NT2/D1 (cell line): ENCODE measurements around the gene MAP3K4.

Experiments
- DNase-seq: peaks from one replicate; pipeline ENCODE4 v3.0.0-alpha.2; 2011; ENCODE audit warnings: low read depth, low spot score
- H3K27me3 ChIP-seq: 2 replicates; pipeline ENCODE4 v1.6.0; 2011; ENCODE audit warnings: mild to moderate bottlenecking; ENCODE audit not compliant: insufficient read length, insufficient read depth
- H3K36me3 ChIP-seq: 2 replicates; pipeline ENCODE4 v1.6.1; 2011; ENCODE audit warnings: mild to moderate bottlenecking, low read length, mixed read lengths; ENCODE audit not compliant: insufficient read depth, insufficient read length
- H3K4me1 ChIP-seq: 2 replicates; pipeline ENCODE4 v1.5.1; 2011; ENCODE audit not compliant: insufficient read depth, insufficient read length
- H3K4me3 ChIP-seq: 2 replicates; pipeline ENCODE4 v1.5.1; 2011; ENCODE audit warnings: low read depth; ENCODE audit not compliant: insufficient read length
- H3K9ac ChIP-seq: 2 replicates; pipeline ENCODE4 v1.6.0; 2011; ENCODE audit warnings: low read depth; ENCODE audit not compliant: insufficient read length
- H3K9me3 ChIP-seq: 2 replicates; pipeline ENCODE4 v1.5.1; 2011; ENCODE audit warnings: mild to moderate bottlenecking, low read length; ENCODE audit not compliant: insufficient read depth
- SUZ12 ChIP-seq: IDR thresholded peaks from 2 replicates; pipeline ENCODE4 v1.6.1; 2011; ENCODE audit not compliant: insufficient read length, insufficient read depth; ENCODE audit errors: extremely low read depth
- YY1 ChIP-seq: IDR thresholded peaks from 2 replicates; pipeline ENCODE4 v1.6.1; 2011; ENCODE audit not compliant: insufficient read length, insufficient read depth
- ZNF274 ChIP-seq: IDR thresholded peaks from 2 replicates; pipeline ENCODE4 v1.6.1; 2011; ENCODE audit warnings: mild to moderate bottlenecking, low read depth, low read length

The MAP3K4 gene

GRCh38 chr6:161107779-161108730 lies 116.5 kb downstream of the MAP3K4 start:
- peaks cover 85% of the 10 kb centered on the region for H3K36me3 ChIP-seq
- no peak for DNase-seq
- H3K9ac ChIP-seq = no peak overlapping the region
- no peak overlapping the region for H3K4me3 ChIP-seq
- H3K9me3 ChIP-seq = no peaks in the 10 kb centered on the region
- no peaks in the 10 kb centered on the region for H3K27me3 ChIP-seq
- TF ChIP-seq SUZ12 (no peak), YY1 (no peak)
- H3K4me1 ChIP-seq = no peaks in the 10 kb centered on the region

- Histone ChIP-seq H3K36me3 (peaks cover 84% of the 10 kb centered on the region), H3K4me1 (no peaks in the 10 kb centered on the region), H3K9me3 (no peaks in the 10 kb centered on the region), H3K27me3 (no peaks in the 10 kb centered on the region), H3K9ac (no peak overlapping the region), H3K4me3 (no peak overlapping the region)
- no peak for TF ChIP-seq SUZ12
- TF ChIP-seq ZNF274 = no peak
- TF ChIP-seq YY1 = no peak
- no peak for DNase-seq
Measured at GRCh38 chr6:161108916-161109315, 117.3 kb downstream of the MAP3K4 start.

GRCh38 chr6:161109366-161109765 lies 117.8 kb downstream of the MAP3K4 start:
- no peak overlapping the region for H3K9ac ChIP-seq
- H3K9me3 ChIP-seq = no peaks in the 10 kb centered on the region
- no peak overlapping the region for H3K4me3 ChIP-seq
- no peak for DNase-seq
- TF ChIP-seq SUZ12 = no peak
- TF ChIP-seq ZNF274 = no peak
- no peak for TF ChIP-seq YY1
- no peaks in the 10 kb centered on the region for H3K4me1 ChIP-seq
- H3K27me3 ChIP-seq = no peaks in the 10 kb centered on the region
- H3K36me3 ChIP-seq = peaks cover 86% of the 10 kb centered on the region

- no peak for TF ChIP-seq YY1
- TF ChIP-seq ZNF274 = no peak
- TF ChIP-seq SUZ12 = no peak
- H3K4me1 ChIP-seq = no peaks in the 10 kb centered on the region
- H3K27me3 ChIP-seq = no peaks in the 10 kb centered on the region
- H3K9me3 ChIP-seq = no peaks in the 10 kb centered on the region
- no peak overlapping the region for H3K9ac ChIP-seq
- no peak for DNase-seq
- H3K4me3 ChIP-seq = no peak overlapping the region
- peaks cover 90% of the 10 kb centered on the region for H3K36me3 ChIP-seq
Measured at GRCh38 chr6:161110028-161110779, 118.6 kb downstream of the MAP3K4 start.

GRCh38 chr6:161111261-161111660 lies 119.7 kb downstream of the MAP3K4 start:
- H3K36me3 ChIP-seq = peaks cover 96% of the 10 kb centered on the region
- no peak for TF ChIP-seq SUZ12
- TF ChIP-seq YY1 = no peak
- TF ChIP-seq ZNF274 = no peak
- DNase-seq = no peak
- no peak overlapping the region for H3K9ac ChIP-seq
- H3K9me3 ChIP-seq = no peaks in the 10 kb centered on the region
- no peaks in the 10 kb centered on the region for H3K27me3 ChIP-seq
- H3K4me1 ChIP-seq = no peaks in the 10 kb centered on the region
- H3K4me3 ChIP-seq = no peak overlapping the region

- peaks cover 70% of the 10 kb centered on the region for H3K36me3 ChIP-seq
- no peaks in the 10 kb centered on the region for H3K27me3 ChIP-seq
- H3K4me3 ChIP-seq = no peak overlapping the region
- H3K9ac ChIP-seq = no peak overlapping the region
- TF ChIP-seq ZNF274 = no peak
- no peak for TF ChIP-seq YY1
- DNase-seq = no peak
- H3K4me1 ChIP-seq = no peaks in the 10 kb centered on the region
- H3K9me3 ChIP-seq = no peaks in the 10 kb centered on the region
Measured at GRCh38 chr6:161115468-161115867, 123.9 kb downstream of the MAP3K4 start.

- TF ChIP-seq YY1 = no peak
- no peak for TF ChIP-seq ZNF274
- no peak for TF ChIP-seq SUZ12
- H3K4me1 ChIP-seq = no peaks in the 10 kb centered on the region
- H3K27me3 ChIP-seq = no peaks in the 10 kb centered on the region
- no peak overlapping the region for H3K9ac ChIP-seq
- H3K36me3 ChIP-seq = peaks cover 59% of the 10 kb centered on the region
- no peak for DNase-seq
- H3K9me3 ChIP-seq = no peaks in the 10 kb centered on the region
- H3K4me3 ChIP-seq = no peak overlapping the region
Measured at GRCh38 chr6:161116554-161116953, 125.0 kb downstream of the MAP3K4 start.
